Activated T-cell treated with anti-CD3 and anti-CD28 coated beads for 1 hour (primary cell): ENCODE measurements around the gene ATP2B2.

Source experiments
- DNase-seq: peaks from one replicate; pipeline ENCODE4 v3.0.0-alpha.2; 2020; ENCODE audit warnings: low read depth

ATP2B2 gene

DNA sequence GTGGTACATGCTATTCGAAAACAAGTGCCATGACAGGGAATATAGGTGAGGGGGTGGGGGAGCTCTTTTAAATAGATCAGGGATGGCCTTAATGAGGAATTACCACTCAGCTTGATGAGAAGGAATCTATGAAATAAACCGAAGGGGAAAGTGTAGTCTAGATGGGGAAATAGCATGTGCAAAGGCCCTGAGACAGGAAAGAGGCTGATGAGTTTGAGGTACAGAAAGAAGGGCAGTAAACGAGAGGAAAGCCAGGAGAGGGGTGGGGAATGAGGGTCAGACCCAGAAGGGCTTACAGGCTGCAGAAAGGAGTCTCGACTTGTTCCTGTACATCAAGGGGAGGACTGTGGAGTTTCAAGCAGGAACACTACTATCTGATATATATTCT lies 12.2 kb downstream of the ATP2B2 start:
- no peak for DNase-seq

DNA sequence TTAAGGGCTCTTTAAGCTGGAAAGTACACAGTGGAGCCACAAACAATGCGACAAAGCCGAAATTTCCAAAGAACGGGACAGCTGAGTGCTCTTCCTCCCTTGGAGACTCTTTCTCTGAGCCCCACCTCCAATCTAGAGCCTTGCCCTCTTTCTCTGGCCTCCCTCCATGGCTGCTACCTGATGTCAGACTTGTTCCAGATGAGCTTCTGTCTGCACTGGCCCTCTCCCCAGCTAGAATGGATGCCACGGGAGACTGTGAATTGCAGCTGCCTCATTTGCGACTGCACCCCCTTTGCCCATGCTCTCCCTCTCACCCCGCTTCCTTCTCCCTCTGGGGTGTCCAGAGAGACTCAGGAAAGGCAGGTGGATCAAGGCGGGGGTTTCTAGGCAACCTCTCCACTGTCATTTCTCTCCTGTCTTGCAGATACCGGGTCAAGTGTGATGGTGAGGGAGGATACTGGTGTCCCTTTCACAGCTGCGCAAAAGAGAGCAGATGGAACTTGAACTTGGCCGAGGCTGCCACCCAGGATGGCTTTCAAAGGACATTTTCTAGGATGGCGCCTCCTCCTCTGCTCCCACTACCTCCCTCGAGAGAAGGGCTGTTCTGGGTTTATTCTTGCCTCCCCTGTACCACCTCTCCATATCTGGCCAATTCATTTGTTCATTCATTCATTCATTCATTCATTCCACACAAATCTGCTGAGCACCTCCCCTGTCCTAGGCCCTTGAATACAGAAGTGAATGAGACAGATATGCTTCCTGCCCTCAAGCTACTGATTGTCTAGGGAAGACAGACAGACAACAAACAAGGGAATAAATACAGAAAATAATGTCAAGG lies 12.8 kb downstream of the ATP2B2 start:
- DNase-seq = no peak

DNA sequence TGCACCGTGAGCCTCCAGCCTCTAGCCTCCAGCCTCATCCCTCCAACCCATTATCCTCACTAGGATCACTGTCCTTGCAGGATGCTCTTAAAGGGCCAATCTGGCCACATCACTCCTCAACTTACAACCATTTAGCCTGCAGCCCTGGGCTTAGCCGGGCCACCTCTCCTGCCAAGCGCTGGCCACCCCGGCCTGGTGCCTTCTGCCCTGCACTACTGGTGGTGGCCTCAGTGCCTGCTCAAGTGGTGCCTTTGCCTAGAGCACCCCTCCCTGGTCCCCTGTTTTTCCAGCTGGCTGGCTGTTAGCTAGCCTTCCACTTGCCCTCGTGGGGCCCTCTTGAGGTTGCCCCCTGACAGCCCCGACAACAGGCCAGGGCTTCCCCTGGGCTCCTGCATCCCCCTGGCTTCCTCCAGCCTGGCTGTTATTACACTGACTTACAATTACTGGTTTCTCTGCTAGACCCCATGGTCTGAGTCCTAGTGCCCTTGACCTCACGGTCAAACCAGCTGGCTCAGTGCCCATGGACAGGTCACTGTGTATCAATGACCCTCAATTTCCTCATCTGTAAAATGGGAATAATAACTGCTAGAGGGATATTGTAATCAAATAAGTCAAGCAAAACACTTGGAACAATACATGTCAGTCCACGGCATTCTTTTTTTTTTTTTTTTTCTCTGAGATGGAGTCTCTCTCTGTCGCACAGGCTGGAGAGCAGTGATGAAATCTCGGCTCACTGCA lies 15.5 kb downstream of the ATP2B2 start:
- no peak for DNase-seq

DNA sequence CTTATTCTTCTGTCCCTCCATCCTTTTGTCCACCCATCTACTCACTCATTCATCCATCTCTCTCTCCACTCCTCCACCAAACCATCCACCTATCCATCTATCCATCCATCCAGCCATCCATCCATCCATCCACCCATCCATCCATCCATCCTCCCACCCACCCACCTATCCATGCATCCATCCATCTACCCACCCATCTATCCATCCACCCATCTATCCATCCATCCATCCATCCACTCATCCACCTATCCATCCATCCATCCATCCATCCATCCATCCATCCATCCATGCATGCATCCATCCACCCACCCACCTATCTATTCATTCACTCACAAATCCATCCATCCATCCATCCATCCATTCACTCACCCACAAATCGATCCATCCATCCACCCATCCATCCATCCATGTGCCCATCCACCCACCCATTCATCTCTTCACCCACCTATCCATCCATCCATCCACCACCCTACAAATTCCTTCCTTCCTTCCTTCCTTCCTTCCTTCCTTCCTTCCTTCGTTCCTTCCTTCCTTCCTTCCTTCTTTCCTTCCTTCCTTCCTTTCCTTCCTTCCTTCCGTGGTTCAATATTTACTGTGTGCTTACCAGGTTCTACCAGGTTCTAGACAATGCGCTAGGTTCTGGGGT lies 17.3 kb downstream of the ATP2B2 start:
- no peak for DNase-seq

DNA sequence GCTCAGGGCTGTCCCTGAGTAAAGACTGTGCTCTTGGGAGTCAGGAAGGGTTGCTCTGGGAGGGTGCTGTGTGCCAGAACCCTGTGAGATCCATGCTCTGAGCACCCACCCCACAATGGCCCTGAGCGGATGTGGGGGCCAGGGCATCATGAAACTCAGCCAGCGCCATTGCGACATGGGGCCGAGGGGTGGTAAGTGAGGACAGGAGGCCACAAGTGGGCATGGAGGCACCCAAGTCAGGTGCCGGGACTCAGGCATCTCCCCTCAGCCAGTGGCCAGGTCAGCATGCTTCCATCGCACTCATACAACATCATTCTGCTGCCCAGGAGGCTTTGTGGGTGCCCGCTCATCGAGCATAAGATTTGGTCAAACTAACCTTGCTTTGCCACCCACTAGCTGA lies 19.6 kb downstream of the ATP2B2 start:
- DNase-seq = no peak

DNA sequence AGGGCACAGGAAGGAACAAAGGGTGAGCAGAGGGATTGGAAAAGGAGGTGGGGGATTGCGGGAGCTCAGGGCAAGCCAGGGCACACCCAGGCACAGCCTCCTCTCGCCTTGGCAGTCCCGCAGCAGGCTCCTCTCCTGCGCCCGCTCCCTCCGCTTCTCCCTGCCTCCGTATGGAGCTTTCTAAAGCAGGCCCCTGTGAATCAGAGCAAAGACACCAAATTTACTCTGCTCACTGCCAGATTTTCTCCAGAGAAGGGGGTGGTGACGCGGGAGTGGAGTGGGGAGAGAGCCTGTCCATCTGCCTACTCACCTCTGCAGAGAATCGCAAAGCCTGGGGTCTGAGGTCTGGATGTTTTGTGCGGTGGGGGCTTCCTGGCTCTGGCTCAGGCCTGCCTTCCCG lies 20.0 kb downstream of the ATP2B2 start:
- no peak for DNase-seq

DNA sequence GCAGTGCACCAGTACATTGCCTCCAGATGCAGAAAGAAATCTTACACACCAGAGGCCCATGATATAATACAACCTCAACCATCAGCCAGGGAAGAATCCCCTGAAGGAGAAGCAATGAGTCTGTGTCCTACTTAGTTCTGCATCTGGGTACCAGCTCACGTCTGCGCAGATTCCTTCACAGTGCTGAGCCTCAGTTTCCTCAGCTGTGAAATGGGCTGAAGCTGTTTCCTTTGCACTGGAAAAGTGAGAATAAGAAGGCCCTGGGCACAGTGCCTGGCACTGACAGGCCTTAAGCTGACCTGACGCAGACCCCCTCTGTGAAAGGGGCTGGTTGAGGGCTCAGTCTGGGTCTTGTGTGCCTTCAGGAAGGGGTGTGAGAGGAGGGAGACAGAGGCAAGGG lies 20.7 kb downstream of the ATP2B2 start:
- DNase-seq = no peak

DNA sequence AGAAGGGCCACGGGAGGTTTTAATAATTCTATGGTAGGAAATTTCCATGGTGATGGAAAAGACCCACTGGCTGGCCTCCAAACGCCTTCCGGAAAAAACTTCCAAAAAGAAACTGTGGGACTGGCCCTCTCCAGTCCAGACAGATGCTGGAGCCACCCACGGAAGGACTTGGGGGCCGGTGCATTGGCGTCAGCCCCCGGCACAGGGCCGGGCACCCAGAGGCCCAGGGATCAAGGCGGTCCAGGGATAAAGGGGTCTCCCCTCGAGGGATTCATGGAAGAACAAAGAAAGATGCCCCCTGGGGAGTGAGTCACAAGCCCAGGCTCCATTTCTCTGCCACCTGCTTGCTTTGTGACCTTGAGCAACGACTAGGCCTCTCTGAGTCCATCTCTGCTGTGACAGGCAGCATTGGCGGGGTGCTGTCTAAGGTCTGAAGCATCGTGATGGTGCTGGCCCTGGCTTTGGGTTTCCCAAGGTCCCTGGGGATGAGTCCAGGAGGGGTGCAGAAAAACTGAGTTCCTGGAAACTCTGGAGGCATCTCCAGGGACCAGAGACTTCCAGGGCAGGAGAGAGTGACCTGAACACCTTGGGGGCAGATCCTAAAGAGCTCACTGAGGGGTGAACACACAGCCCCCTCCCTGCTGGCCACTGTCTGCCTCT lies 21.6 kb downstream of the ATP2B2 start:
- DNase-seq = no peak

DNA sequence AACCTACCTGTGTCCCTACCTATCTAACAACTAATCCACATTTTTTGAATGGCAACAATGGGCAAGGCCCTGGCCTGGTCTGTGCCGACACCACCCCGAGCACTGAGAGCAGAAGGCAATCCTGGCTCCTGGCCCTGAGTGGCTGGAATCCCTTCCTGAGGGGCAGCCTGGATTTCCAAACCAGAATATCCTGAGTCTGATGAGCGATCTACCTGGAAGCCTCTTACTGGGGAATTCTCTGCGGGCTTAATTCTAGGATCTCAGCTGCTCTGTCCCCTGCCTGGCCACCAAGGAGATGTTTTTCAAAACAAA lies 22.1 kb downstream of the ATP2B2 start:
- DNase-seq = no peak

DNA sequence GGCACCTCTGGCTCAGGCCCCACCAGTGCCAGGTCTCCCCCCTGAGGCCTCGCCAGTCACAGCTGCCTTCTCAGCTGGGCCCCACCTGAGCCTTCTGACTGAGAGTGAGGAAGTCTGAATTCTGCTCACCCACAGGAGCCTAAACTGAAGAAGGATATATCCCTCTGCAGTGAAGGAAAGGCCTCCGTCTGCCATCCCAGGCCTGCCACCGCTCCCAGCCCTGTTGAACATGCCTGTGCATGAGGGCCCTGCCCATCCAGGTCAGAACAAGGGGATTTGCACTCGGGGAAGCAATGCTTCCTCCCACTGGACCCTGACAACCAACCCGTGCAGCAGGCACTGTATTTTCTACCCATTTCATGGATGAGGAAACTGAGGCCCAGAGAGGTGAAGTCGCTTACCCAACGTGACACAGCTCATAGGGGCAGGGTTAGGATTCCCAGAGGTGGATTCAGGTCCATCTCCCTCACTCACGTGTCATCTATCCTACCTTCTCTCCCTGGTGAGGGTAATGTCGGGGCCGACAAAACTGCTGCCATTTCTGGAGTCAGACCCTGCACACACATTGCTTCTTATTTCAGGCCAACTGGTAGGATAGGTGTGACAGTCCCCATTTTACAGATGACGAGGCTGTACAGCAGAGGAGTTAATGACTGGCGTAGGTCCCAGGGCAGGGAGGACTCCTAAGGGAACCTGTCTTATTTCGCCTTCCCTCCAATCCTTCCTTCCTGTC lies 22.6 kb downstream of the ATP2B2 start:
- no peak for DNase-seq

DNA sequence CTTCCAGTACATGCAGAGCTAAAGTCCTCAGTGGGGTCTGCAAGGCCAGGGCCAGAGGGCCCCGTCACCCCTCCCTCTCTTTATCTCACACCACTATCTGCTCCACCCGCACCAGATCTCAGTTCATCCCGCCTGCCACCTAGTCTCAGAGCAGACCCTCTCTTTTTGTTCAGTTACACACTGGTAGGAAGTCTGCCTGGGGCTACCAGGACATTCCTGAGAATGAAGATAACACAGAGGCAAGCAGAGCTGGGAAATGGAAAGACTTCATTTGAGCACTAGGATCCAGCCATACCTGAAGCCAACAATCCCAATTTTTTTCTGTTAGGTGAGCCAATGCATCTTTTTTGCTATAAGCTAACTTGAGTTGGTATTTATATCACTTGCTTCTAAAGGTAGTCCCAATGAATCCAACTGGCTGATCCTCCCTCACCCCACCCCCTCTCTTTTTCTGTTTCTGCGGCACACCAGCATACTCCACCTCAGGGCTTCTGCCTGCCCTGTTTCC lies 24.5 kb downstream of the ATP2B2 start:
- DNase-seq = no peak

DNA sequence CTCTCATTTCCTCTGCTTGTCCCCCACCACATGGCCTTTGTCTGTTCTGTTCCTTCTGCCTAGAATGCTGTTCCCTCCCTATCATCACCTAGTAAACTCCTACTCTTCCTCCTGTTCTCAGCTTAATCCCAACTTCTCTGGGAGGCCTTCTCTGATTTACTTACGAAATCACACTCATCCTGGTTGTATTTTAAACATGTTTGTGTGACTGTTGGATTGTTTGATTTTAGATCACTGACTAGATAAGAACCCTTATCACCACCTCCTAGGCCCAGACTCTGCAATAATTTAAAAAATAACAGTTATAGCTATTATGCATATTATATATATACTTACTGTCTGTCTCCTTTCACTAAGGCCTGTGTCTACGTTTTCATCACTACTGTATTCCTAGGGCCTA lies 26.1 kb downstream of the ATP2B2 start:
- no peak for DNase-seq

DNA sequence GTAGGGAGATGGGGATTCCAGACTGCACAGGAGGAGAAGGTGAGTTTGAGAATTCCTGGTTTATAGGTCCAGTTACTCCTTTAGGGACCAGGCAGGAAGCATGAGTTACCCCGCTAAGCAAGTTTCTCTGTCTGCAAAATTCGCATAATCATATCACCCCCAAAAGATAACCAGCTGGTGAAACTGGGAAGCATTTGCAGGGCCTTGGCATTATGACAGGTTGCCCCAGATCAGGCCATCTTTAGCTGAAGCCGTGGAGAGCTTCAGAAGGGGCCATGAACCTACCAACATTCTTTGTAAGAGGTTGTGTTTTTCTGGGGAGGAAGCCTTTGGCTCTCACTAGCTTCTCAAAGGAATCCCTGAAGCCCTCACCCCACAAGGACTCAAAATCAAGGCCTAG lies 29.4 kb downstream of the ATP2B2 start:
- DNase-seq = no peak

DNA sequence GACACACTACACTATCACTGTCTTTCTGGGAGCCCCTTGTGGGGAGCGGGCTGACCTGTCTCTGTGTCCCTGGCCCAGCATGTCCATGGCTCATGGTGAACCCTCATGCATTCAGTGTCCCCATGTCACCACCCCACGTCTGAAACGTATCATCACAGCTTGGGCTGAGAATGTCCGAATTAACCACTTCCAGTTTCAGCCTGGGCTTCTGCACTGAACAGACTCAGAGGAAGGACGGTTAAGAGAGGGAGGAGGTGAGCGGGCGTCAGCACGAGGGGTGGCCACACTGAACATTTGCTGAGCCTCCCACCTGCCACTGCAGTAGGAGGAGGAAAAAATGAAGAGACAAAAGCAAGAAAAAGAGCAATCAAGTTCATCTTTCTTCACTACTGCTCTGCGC lies 30.5 kb downstream of the ATP2B2 start:
- no peak for DNase-seq

DNA sequence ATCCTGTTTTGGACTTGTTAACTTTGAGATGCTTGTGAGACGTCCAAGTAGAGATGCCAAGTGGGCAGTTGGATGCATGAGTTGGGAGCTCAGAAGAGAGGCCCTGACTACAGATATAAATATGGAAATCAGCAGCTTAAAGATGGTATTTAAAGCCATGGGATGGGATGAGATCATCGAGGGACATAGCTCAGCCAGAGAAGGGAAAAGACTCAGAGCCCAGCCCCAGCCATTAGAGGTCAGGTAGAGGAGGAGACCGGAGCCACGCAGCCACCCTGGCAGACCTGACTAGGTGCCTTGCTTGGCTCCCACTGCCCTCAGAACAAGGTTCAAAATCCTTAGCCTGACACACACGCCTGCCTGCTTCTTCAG lies 31.1 kb downstream of the ATP2B2 start:
- no peak for DNase-seq

DNA sequence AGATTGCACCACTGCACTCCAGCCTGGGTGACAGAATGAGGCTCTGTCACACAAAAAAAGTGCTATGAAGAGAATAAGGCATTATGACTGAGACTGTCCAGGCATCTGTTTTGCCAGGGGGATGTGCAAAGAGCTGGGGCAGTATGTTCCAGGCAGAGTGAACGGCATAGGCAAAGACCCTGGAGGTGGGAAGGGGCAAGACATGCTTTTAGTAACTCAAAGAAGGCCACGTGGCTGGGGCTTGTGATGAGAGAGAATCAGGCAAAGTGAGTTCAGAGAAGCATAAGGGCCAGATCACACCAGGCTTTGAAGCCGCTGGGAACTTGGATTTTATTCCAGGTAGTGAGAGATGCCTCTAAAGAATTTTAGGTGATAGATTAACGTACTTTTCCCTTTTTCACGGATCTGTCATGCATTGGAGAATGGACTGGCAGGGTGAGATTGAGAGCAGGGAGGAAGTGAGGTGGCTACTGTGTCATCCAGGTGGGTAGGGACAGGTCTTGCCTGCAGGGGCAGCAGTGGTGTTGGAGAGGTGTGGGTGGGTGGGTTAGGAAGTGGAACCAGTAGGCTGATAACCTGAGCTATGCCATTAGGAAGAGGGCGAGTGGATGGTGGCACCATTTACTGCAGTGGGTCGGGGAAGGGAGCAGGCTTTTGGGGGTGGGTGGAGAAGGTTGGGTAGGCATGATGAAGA lies 31.7 kb downstream of the ATP2B2 start:
- no peak for DNase-seq

DNA sequence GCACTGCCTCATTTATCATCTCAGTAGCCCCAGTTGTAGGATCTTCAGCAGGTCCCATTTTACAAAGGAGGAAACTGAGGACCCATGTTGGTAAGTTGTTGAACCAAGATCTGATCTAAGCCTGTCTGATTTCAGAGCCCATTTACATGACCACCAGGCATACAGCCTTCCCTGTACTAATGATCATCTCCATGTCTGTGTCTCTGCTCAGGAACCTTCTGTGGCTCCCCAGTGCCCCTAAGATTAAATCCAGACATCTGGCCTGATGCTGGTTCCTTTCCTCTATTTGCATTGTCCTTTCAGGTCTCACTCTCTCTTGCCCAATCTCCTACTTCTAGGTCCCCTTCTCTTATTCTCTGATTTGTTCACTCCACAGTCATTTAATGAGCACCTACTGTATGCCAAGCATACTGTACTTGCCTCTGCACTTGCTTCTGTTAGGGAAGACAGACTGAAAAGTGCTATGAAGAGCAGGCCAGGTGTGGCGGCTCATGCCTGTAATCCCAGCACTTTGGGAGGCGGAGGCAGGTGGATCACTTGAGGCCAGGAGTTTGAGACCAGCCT lies 32.4 kb downstream of the ATP2B2 start:
- DNase-seq = no peak

DNA sequence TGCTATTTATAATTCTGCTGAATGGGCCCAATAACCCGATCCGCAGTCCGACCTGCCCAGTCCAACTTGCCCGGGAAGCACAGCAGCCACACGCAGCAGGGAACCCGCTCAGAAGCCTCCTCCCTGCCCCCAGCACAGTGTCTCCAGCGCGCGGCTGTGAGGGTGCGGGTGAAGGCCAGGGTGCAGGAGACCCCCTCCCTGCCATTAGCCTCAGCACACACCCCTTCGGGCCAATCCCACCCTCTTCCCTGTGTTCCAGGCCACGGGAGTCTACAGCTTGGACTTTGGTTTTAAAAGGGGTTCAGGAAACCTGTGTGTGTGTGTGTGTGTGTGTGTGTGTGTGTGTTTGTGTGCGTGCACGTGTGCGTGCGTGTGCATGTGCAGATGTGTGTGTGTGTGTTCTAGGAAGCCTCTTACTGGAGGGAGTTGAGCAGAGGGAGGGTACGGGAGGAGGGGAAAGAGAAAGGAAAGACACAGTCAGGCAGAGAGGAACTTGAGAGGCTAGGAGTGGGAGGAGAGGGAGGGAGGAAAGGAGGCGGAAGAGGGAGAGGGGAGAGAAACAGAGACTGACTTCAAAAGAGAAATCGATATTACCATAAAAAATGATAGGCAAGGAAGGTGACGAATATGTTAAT lies 34.2 kb downstream of the ATP2B2 start:
- no peak for DNase-seq

DNA sequence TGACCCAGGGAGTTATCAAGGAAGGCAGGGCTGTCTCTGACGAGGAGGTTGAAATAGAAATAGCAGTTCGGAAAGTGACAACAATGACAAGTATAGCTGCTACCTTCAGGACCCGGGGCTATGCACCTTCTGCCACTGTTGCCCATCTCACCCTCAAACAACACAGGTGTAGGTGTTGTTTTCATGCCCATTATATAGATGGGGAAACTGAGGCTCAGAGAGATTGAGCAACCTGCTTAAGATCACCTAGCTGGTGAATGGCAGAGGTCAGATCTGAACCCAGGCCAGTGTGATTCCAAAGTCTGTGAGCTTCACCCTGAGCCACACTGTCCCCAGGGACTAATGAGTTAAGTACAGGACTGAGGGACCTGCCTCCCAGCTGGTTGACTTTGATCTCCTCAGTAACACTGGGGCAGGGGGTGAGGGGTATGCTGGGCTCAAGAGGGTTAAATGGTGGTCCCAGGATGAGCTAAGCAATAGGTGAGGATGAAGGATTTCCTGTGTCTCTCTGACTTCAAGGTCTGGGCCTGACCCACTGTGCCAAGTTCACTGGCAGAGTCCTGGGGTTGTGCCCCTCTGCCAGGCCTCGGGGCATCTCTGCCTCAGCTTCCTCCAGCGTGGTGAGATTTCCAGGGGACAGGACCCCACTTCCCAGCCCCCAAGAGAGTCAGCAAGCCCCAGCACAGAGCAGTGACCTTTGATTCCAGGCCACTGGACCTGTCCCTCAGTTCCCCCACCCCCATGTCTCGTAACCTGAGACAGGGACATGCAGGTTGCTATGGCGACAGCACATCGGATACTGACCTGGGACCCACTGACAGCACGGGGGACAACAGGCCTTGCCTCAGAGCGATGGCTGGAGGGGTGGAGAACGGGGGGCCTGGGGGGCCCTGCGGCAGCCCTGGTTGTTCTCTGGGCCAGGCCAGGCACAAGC lies 35.0 kb downstream of the ATP2B2 start:
- no peak for DNase-seq
